ENCODE results near the gene CFAP57.

Gene CFAP57

GRCh38 chr1:43143441-43143888 is 28.7 kb upstream of the CFAP57 start:
- Histone ChIP-seq H3K27ac (ENCODE audit: low read depth, low read length) (no peak overlapping the region), H3K4me3 (ENCODE audit: low read depth in 1 of 2, low read length in 2 of 2) (no peak overlapping the region), H3K27me3 (ENCODE audit: control insufficient read depth in 1 of 2, insufficient read depth in 2 of 2, low read length in 2 of 2) (peaks cover 0 to 21% of the 10 kb centered on the region in 2 donors), H3K4me1 (ENCODE audit: insufficient read depth, low read length) (no peaks in the 10 kb centered on the region), H3K9me3 (ENCODE audit: low read length) (no peaks in the 10 kb centered on the region), H3K9ac (ENCODE audit: low read length) (no peak overlapping the region), H3K36me3 (ENCODE audit: insufficient read depth, low read length) (no peaks in the 10 kb centered on the region)

- Histone ChIP-seq H3K27me3 (ENCODE audit: control insufficient read depth in 1 of 2, insufficient read depth in 2 of 2, low read length in 2 of 2) (peaks cover 0 to 28% of the 10 kb centered on the region in 2 donors), H3K27ac (ENCODE audit: low read depth, low read length) (no peak overlapping the region), H3K9me3 (ENCODE audit: low read length) (no peaks in the 10 kb centered on the region)
Observed at GRCh38 chr1:43144237-43144636, 27.9 kb upstream of the CFAP57 start.

GRCh38 chr1:43147625-43148327 is 24.4 kb upstream of the CFAP57 start:
- Histone ChIP-seq H3K36me3 (ENCODE audit: insufficient read depth, low read length) (no peaks in the 10 kb centered on the region), H3K9ac (ENCODE audit: low read length) (no peak overlapping the region), H3K27me3 (ENCODE audit: control insufficient read depth in 1 of 2, insufficient read depth in 2 of 2, low read length in 2 of 2) (peaks cover 7 to 33% of the 10 kb centered on the region in 2 donors)

More at GRCh38 chr1:43144237-43144636, 27.9 kb upstream of the CFAP57 start:
- no peaks in the 10 kb centered on the region for H3K36me3 ChIP-seq (ENCODE audit: insufficient read depth, low read length)
- no peak overlapping the region for H3K4me3 ChIP-seq (ENCODE audit: low read depth in 1 of 2, low read length in 2 of 2)
- H3K4me1 ChIP-seq (ENCODE audit: insufficient read depth, low read length), result no peaks in the 10 kb centered on the region
- H3K9ac ChIP-seq (ENCODE audit: low read length), result no peak overlapping the region

GRCh38 chr1:43149889-43150288 is 22.2 kb upstream of the CFAP57 start:
- H3K9ac ChIP-seq (ENCODE audit: low read length), result no peak overlapping the region
- no peak overlapping the region for H3K27ac ChIP-seq (ENCODE audit: low read depth, low read length)
- H3K36me3 ChIP-seq (ENCODE audit: insufficient read depth, low read length), result no peaks in the 10 kb centered on the region
- H3K4me1 ChIP-seq (ENCODE audit: insufficient read depth, low read length), result no peaks in the 10 kb centered on the region
- no peaks in the 10 kb centered on the region for H3K9me3 ChIP-seq (ENCODE audit: low read length)
- no peak overlapping the region for H3K4me3 ChIP-seq (ENCODE audit: low read depth in 1 of 2, low read length in 2 of 2)
- peaks cover 7 to 26% of the 10 kb centered on the region in 2 donors for H3K27me3 ChIP-seq (ENCODE audit: control insufficient read depth in 1 of 2, insufficient read depth in 2 of 2, low read length in 2 of 2)

More at GRCh38 chr1:43147625-43148327, 24.4 kb upstream of the CFAP57 start:
- Histone ChIP-seq H3K4me3 (ENCODE audit: low read depth in 1 of 2, low read length in 2 of 2) (peak overlapping the region; percentile 35 to 52), H3K9me3 (ENCODE audit: low read length) (no peaks in the 10 kb centered on the region), H3K27ac (ENCODE audit: low read depth, low read length) (no peak overlapping the region), H3K4me1 (ENCODE audit: insufficient read depth, low read length) (no peaks in the 10 kb centered on the region)

GRCh38 chr1:43152866-43153265 is 19.3 kb upstream of the CFAP57 start:
- H3K9ac ChIP-seq (ENCODE audit: low read length), result no peak overlapping the region
- peaks cover 7 to 16% of the 10 kb centered on the region in 2 donors for H3K27me3 ChIP-seq (ENCODE audit: control insufficient read depth in 1 of 2, insufficient read depth in 2 of 2, low read length in 2 of 2)
- H3K36me3 ChIP-seq (ENCODE audit: insufficient read depth, low read length), result no peaks in the 10 kb centered on the region
- no peaks in the 10 kb centered on the region for H3K4me1 ChIP-seq (ENCODE audit: insufficient read depth, low read length)
- no peak overlapping the region for H3K27ac ChIP-seq (ENCODE audit: low read depth, low read length)
- H3K9me3 ChIP-seq (ENCODE audit: low read length), result no peaks in the 10 kb centered on the region
- no peak overlapping the region for H3K4me3 ChIP-seq (ENCODE audit: low read depth in 1 of 2, low read length in 2 of 2)

- no peak overlapping the region for H3K9ac ChIP-seq (ENCODE audit: low read length)
- no peak overlapping the region for H3K4me3 ChIP-seq (ENCODE audit: low read depth in 1 of 2, low read length in 2 of 2)
- H3K36me3 ChIP-seq (ENCODE audit: insufficient read depth, low read length), result no peaks in the 10 kb centered on the region
- peaks cover 7 to 12% of the 10 kb centered on the region in 2 donors for H3K27me3 ChIP-seq (ENCODE audit: control insufficient read depth in 1 of 2, insufficient read depth in 2 of 2, low read length in 2 of 2)
- no peak overlapping the region for H3K27ac ChIP-seq (ENCODE audit: low read depth, low read length)
- H3K9me3 ChIP-seq (ENCODE audit: low read length), result no peaks in the 10 kb centered on the region
- H3K4me1 ChIP-seq (ENCODE audit: insufficient read depth, low read length), result no peaks in the 10 kb centered on the region
Observed at GRCh38 chr1:43153443-43153842, 18.7 kb upstream of the CFAP57 start.

- Histone ChIP-seq H3K4me1 (ENCODE audit: insufficient read depth, low read length) (no peaks in the 10 kb centered on the region), H3K9ac (ENCODE audit: low read length) (no peak overlapping the region), H3K27ac (ENCODE audit: low read depth, low read length) (no peak overlapping the region), H3K27me3 (ENCODE audit: control insufficient read depth in 1 of 2, insufficient read depth in 2 of 2, low read length in 2 of 2) (peaks cover 0 to 7% of the 10 kb centered on the region in 2 donors), H3K36me3 (ENCODE audit: insufficient read depth, low read length) (no peaks in the 10 kb centered on the region), H3K9me3 (ENCODE audit: low read length) (no peaks in the 10 kb centered on the region), H3K4me3 (ENCODE audit: low read depth in 1 of 2, low read length in 2 of 2) (no peak overlapping the region)
Observed at GRCh38 chr1:43156026-43156425, 16.1 kb upstream of the CFAP57 start.

GRCh38 chr1:43165162-43165561 is 7.0 kb upstream of the CFAP57 start:
- peaks cover 59% of the 10 kb centered on the region for H3K36me3 ChIP-seq (ENCODE audit: insufficient read depth, low read length)
- H3K9me3 ChIP-seq (ENCODE audit: low read length), result no peaks in the 10 kb centered on the region
- no peak overlapping the region for H3K9ac ChIP-seq (ENCODE audit: low read length)
- H3K27me3 ChIP-seq (ENCODE audit: control insufficient read depth in 1 of 2, insufficient read depth in 2 of 2, low read length in 2 of 2), result no peaks in the 10 kb centered on the region
- H3K4me1 ChIP-seq (ENCODE audit: insufficient read depth, low read length), result no peaks in the 10 kb centered on the region
- no peak overlapping the region for H3K27ac ChIP-seq (ENCODE audit: low read depth, low read length)
- no peak overlapping the region for H3K4me3 ChIP-seq (ENCODE audit: low read depth in 1 of 2, low read length in 2 of 2)

GRCh38 chr1:43165765-43166164 is 6.4 kb upstream of the CFAP57 start:
- no peak overlapping the region for H3K4me3 ChIP-seq (ENCODE audit: low read depth in 1 of 2, low read length in 2 of 2)
- H3K36me3 ChIP-seq (ENCODE audit: insufficient read depth, low read length), result peaks cover 64% of the 10 kb centered on the region
- H3K9me3 ChIP-seq (ENCODE audit: low read length), result no peaks in the 10 kb centered on the region
- H3K27ac ChIP-seq (ENCODE audit: low read depth, low read length), result no peak overlapping the region
- H3K27me3 ChIP-seq (ENCODE audit: control insufficient read depth in 1 of 2, insufficient read depth in 2 of 2, low read length in 2 of 2), result no peaks in the 10 kb centered on the region
- H3K4me1 ChIP-seq (ENCODE audit: insufficient read depth, low read length), result peaks cover under 1% of the 10 kb centered on the region
- no peak overlapping the region for H3K9ac ChIP-seq (ENCODE audit: low read length)

- H3K9ac ChIP-seq (ENCODE audit: low read length), result peak overlapping the region; percentile 86
- peaks cover 40% of the 10 kb centered on the region for H3K36me3 ChIP-seq (ENCODE audit: insufficient read depth, low read length)
- peaks cover 0 to 4% of the 10 kb centered on the region in 2 donors for H3K27me3 ChIP-seq (ENCODE audit: control insufficient read depth in 1 of 2, insufficient read depth in 2 of 2, low read length in 2 of 2)
- peak overlapping the region; percentile 87 to 99 for H3K4me3 ChIP-seq (ENCODE audit: low read depth in 1 of 2, low read length in 2 of 2)
- H3K27ac ChIP-seq (ENCODE audit: low read depth, low read length), result peak overlapping the region; percentile 74
- H3K9me3 ChIP-seq (ENCODE audit: low read length), result no peaks in the 10 kb centered on the region
- peaks cover 10% of the 10 kb centered on the region for H3K4me1 ChIP-seq (ENCODE audit: insufficient read depth, low read length)
Observed at GRCh38 chr1:43171312-43171875, 736 bp upstream of the CFAP57 start.

GRCh38 chr1:43172527-43172972 is 420 bp downstream of the CFAP57 start:
- H3K36me3 ChIP-seq (ENCODE audit: insufficient read depth, low read length), result peaks cover 29% of the 10 kb centered on the region
- H3K9me3 ChIP-seq (ENCODE audit: low read length), result no peaks in the 10 kb centered on the region
- peak overlapping the region; percentile 87 to 99 for H3K4me3 ChIP-seq (ENCODE audit: low read depth in 1 of 2, low read length in 2 of 2)
- H3K27ac ChIP-seq (ENCODE audit: low read depth, low read length), result peak overlapping the region; percentile 74
- no peak overlapping the region for H3K9ac ChIP-seq (ENCODE audit: low read length)
- peaks cover 0 to 9% of the 10 kb centered on the region in 2 donors for H3K27me3 ChIP-seq (ENCODE audit: control insufficient read depth in 1 of 2, insufficient read depth in 2 of 2, low read length in 2 of 2)
- peaks cover 10% of the 10 kb centered on the region for H3K4me1 ChIP-seq (ENCODE audit: insufficient read depth, low read length)
